ENCODE data around the gene RITA1. TPM values are rescaled to one million over a fixed set of nuclear protein-coding genes. Genes with fewer than 3 reads are reported as not detected.

The RITA1 gene
- polyA plus RNA-seq, 1 donor, result 13.8 TPM

DNA sequence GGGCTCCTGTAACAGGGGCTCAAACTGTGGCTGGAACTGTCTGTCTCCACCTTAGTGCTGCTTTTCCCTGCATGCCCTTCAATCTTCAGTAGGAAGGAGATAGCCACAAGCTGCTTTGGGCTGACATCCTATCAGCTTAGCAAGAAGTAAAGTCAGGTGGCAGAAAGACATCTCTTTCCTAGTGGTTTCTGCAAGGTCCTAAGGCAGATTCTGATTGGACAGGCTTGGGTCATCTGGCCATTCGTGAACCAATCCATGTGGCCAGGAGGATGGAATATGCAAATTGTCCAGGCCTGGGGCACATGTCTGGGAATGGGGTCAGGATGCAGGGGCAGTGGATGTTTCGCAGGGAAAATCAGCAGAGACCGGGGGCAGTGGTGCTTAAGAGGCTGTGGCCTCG, 5.2 kb downstream of the RITA1 start:
- Histone ChIP-seq H3K4me3 (ENCODE audit: low read length) (no peak overlapping the region), H3K9me3 (ENCODE audit: control insufficient read depth, low read depth, low read length) (no peaks in the 10 kb centered on the region), H3K27ac (ENCODE audit: low read length) (no peak overlapping the region), H3K27me3 (ENCODE audit: control insufficient read depth, insufficient read depth, low read length) (no peaks in the 10 kb centered on the region), H3K36me3 (ENCODE audit: control insufficient read depth, insufficient read depth, low read length) (peaks cover 28% of the 10 kb centered on the region), H3K4me1 (ENCODE audit: control insufficient read depth, insufficient read depth, low read length) (peaks cover 13% of the 10 kb centered on the region)
- WGBS (ENCODE audit: insufficient coverage, low lambda C conversion rate), result no CpG with 5 or more reads among the region's 4 CpGs
- no peak for DNase-seq

DNA sequence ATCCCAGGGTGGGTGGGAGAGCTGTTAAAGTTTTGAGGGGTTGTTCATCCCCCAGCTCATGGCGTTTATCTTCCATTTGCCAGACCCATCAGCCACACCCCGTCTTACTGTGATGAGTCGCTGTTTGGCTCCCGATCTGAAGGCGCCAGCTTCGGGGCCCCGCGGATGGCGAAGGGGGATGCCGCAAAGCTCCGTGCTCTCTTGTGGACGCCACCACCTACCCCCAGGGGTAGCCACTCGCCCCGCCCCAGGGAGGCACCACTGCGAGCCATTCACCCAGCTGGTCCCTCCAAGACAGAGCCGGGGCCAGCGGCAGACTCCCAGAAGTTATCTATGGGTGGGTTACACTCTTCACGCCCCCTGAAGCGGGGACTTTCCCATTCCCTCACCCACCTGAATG, 5.7 kb downstream of the RITA1 start:
- no peaks in the 10 kb centered on the region for H3K27me3 ChIP-seq (ENCODE audit: control insufficient read depth, insufficient read depth, low read length)
- no peaks in the 10 kb centered on the region for H3K9me3 ChIP-seq (ENCODE audit: control insufficient read depth, low read depth, low read length)
- no peak for DNase-seq
- WGBS (ENCODE audit: insufficient coverage, low lambda C conversion rate), result no CpG with 5 or more reads among the region's 19 CpGs
- no peak overlapping the region for H3K4me3 ChIP-seq (ENCODE audit: low read length)
- H3K4me1 ChIP-seq (ENCODE audit: control insufficient read depth, insufficient read depth, low read length), result peaks cover 10% of the 10 kb centered on the region
- H3K36me3 ChIP-seq (ENCODE audit: control insufficient read depth, insufficient read depth, low read length), result peaks cover 28% of the 10 kb centered on the region
- H3K27ac ChIP-seq (ENCODE audit: low read length), result no peak overlapping the region

DNA sequence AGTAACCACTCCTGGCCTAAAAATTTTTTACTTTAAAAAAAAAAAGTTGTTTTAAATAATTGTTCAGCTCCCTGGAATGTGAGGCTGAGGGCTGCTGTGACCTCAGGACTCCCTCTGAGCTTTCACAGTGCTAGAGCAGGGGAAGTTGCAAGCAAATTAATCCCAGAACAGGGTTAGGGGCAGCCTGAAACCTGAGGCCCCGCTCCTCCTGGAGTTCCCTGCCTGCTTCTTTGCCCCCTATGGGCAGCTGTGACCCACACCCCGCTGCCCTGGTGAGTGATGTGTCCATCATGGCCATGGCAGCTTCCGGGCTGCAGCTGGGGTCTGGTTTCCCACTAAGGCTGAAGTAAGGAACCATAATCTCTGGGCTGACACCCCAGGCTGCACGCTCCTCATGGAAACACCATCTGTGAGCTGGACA, 9.5 kb downstream of the RITA1 start:
- Histone ChIP-seq H3K4me3 (ENCODE audit: low read length) (no peak overlapping the region), H3K27ac (ENCODE audit: low read length) (no peak overlapping the region), H3K9me3 (ENCODE audit: control insufficient read depth, low read depth, low read length) (no peaks in the 10 kb centered on the region), H3K36me3 (ENCODE audit: control insufficient read depth, insufficient read depth, low read length) (peaks cover 21% of the 10 kb centered on the region), H3K4me1 (ENCODE audit: control insufficient read depth, insufficient read depth, low read length) (no peaks in the 10 kb centered on the region), H3K27me3 (ENCODE audit: control insufficient read depth, insufficient read depth, low read length) (no peaks in the 10 kb centered on the region)
- no peak for DNase-seq
- WGBS (ENCODE audit: insufficient coverage, low lambda C conversion rate), result no CpG with 5 or more reads among the region's 4 CpGs

DNA sequence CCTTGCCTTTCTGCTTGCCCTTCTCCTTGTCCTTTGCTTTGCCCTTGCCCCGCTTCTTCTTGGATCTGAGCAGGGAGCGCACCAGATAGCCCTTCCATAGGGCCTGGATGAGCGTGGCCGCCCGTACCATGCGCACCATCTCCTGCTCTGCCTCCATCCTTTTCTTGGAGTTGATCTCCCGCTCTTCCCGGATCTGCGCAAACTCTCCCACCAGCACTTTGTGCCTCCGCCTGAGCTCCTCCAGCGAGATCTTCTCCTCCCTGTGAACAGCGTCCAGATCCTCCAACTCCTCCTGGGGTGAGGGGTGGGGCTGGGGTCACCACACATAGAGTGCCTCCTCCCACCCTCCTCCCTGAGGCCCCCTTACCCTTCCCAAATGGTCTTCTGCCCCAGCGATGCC, 10.1 kb downstream of the RITA1 start:
- Histone ChIP-seq H3K4me1 (ENCODE audit: control insufficient read depth, insufficient read depth, low read length) (no peaks in the 10 kb centered on the region), H3K36me3 (ENCODE audit: control insufficient read depth, insufficient read depth, low read length) (peaks cover 16% of the 10 kb centered on the region), H3K27ac (ENCODE audit: low read length) (no peak overlapping the region), H3K4me3 (ENCODE audit: low read length) (no peak overlapping the region), H3K9me3 (ENCODE audit: control insufficient read depth, low read depth, low read length) (no peaks in the 10 kb centered on the region), H3K27me3 (ENCODE audit: control insufficient read depth, insufficient read depth, low read length) (no peaks in the 10 kb centered on the region)
- DNase-seq, result no peak
- WGBS (ENCODE audit: insufficient coverage, low lambda C conversion rate), result no CpG with 5 or more reads among the region's 13 CpGs

DNA sequence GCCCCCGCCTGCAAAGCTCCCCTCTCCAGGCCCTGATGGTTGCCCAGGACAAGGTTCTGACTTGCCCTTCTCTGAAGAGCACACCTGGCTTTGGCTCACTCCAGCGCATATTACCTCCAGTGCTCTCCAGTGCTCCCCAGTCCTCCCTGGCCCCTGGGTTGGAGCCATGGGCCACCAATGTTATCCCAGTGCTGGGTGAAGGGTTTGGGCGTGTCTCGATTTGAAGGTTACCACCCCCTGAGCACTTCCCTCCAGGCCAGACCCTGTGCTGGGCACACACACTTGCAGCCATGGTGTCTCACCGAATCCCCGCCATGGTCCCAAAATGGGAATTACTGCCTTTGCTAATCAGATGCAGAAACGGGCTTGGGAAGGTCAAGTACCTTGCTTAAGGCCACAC, 11.1 kb downstream of the RITA1 start:
- Histone ChIP-seq H3K27ac (ENCODE audit: low read length) (no peak overlapping the region), H3K4me1 (ENCODE audit: control insufficient read depth, insufficient read depth, low read length) (no peaks in the 10 kb centered on the region), H3K27me3 (ENCODE audit: control insufficient read depth, insufficient read depth, low read length) (no peaks in the 10 kb centered on the region), H3K36me3 (ENCODE audit: control insufficient read depth, insufficient read depth, low read length) (peaks cover 10% of the 10 kb centered on the region), H3K9me3 (ENCODE audit: control insufficient read depth, low read depth, low read length) (no peaks in the 10 kb centered on the region), H3K4me3 (ENCODE audit: low read length) (no peak overlapping the region)
- no CpG with 5 or more reads among the region's 7 CpGs for WGBS (ENCODE audit: insufficient coverage, low lambda C conversion rate)
- no peak for DNase-seq

DNA sequence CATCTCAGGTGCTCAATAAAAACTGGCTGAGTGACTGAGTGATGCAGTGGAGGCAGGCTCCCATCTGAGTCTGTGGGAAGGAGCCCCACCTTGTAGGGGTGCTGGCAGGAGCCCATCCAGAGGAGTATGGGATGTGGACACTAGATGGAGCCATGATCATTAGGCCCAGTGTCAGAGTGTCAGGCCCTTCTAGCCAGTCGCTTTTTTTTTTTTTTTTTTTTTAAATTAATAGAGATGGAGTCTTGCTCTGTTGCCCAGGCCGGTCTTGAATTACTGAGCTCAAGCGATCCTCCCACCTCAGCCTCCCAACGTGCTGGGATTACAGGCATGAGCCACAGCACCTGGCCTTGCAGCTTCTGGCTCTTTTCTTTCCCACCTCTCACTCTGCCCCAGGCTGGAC, 11.5 kb downstream of the RITA1 start:
- no peaks in the 10 kb centered on the region for H3K4me1 ChIP-seq (ENCODE audit: control insufficient read depth, insufficient read depth, low read length)
- H3K36me3 ChIP-seq (ENCODE audit: control insufficient read depth, insufficient read depth, low read length), result peaks cover 6% of the 10 kb centered on the region
- H3K27ac ChIP-seq (ENCODE audit: low read length), result no peak overlapping the region
- H3K4me3 ChIP-seq (ENCODE audit: low read length), result no peak overlapping the region
- H3K9me3 ChIP-seq (ENCODE audit: control insufficient read depth, low read depth, low read length), result no peaks in the 10 kb centered on the region
- peak; percentile 52 to 60 for DNase-seq
- WGBS (ENCODE audit: insufficient coverage, low lambda C conversion rate), result 0% methylated on average over 1 of the region's 4 CpGs
- H3K27me3 ChIP-seq (ENCODE audit: control insufficient read depth, insufficient read depth, low read length), result no peaks in the 10 kb centered on the region

DNA sequence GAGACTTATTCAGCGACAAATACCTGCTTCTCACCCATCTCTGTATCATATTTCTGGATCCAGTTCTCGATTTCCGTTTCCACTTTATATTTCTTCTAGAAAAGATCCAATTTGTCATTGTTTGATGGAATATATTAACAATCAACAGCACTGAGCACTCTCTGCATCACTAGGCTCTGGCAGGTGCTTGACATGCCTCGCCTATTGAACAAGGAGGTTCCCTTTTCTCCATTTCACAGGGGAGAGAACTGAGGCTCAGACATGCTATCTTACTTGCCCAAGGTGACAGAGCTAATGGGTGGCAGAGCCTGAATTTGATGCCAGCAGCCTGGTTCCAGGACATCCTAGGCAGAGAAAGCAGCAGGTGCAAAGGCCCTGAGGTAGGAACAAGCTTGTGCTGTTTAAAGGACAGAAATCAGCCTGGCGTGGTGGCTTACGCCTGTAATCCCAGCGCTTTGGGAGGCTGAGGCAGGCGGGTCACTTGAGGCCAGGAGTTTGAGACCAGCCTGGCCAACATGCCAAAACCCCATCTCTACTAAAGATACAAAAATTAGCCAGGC, 12.1 kb downstream of the RITA1 start:
- Histone ChIP-seq H3K36me3 (ENCODE audit: control insufficient read depth, insufficient read depth, low read length) (peaks cover 2% of the 10 kb centered on the region), H3K9me3 (ENCODE audit: control insufficient read depth, low read depth, low read length) (no peaks in the 10 kb centered on the region), H3K27me3 (ENCODE audit: control insufficient read depth, insufficient read depth, low read length) (no peaks in the 10 kb centered on the region), H3K27ac (ENCODE audit: low read length) (no peak overlapping the region), H3K4me3 (ENCODE audit: low read length) (no peak overlapping the region), H3K4me1 (ENCODE audit: control insufficient read depth, insufficient read depth, low read length) (no peaks in the 10 kb centered on the region)
- 100% methylated on average over 1 of the region's 8 CpGs for WGBS (ENCODE audit: insufficient coverage, low lambda C conversion rate)
- no peak for DNase-seq

DNA sequence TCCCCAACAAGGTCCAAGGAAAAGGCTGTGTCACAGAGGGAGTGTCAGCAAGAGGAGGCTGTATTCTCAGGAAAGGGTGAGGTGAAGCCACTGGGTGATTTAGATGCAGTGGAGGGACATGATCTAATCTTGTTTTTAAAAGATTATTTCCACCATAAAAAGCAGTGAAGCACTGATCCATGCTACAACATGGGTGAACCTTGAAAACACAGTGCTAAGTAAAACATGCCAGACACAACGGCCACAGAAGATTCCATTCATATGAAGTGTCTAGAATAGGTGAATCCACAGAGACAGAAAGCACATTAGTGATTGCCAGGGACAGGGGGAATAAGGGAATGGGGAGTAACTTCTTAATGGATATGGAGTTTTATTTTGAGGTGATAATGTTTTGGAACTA, 12.8 kb downstream of the RITA1 start:
- Histone ChIP-seq H3K27ac (ENCODE audit: low read length) (no peak overlapping the region), H3K27me3 (ENCODE audit: control insufficient read depth, insufficient read depth, low read length) (no peaks in the 10 kb centered on the region), H3K36me3 (ENCODE audit: control insufficient read depth, insufficient read depth, low read length) (no peaks in the 10 kb centered on the region), H3K4me3 (ENCODE audit: low read length) (no peak overlapping the region), H3K9me3 (ENCODE audit: control insufficient read depth, low read depth, low read length) (no peaks in the 10 kb centered on the region), H3K4me1 (ENCODE audit: control insufficient read depth, insufficient read depth, low read length) (no peaks in the 10 kb centered on the region)
- no CpG with 5 or more reads among the region's 1 CpG for WGBS (ENCODE audit: insufficient coverage, low lambda C conversion rate)
- no peak for DNase-seq

DNA sequence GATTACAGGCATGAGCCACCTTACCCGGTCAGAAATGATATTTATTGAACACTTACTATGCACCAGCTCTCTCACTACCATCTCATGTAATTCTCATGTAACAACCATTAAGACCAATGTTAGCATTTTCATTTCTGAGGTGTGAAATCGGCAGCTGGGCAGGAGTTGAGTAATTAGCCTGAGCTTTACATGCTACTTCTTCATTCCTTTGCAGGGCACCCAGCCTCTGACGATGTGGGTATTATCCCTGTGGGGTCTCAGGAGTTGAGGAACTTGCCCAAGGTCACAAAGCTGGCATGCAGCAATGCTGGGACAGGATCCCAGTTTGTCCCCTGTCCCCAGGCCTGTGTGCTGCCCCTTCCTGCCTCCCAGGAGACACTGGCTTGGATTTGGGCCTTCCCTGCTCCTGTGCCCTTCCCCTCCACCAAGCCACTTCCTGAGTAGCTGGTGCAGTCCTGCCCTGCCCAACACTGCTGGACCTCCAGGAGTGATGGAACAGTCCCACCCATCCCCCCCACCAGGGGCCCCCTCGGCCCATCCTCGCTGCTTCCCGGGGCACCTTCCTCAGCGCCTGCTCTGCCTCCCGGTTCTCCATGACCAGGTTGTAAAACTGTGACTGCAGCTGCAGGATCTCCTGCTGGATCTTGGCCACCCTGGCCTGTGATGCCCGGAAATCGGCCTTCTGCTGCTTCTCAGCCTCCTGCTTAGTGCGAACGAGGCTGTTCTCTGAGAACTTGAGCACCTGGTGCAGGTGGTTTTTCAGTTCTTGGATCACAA, 14.7 kb downstream of the RITA1 start:
- Histone ChIP-seq H3K4me3 (ENCODE audit: low read length) (no peak overlapping the region), H3K36me3 (ENCODE audit: control insufficient read depth, insufficient read depth, low read length) (no peaks in the 10 kb centered on the region), H3K4me1 (ENCODE audit: control insufficient read depth, insufficient read depth, low read length) (no peaks in the 10 kb centered on the region), H3K9me3 (ENCODE audit: control insufficient read depth, low read depth, low read length) (no peaks in the 10 kb centered on the region), H3K27ac (ENCODE audit: low read length) (no peak overlapping the region), H3K27me3 (ENCODE audit: control insufficient read depth, insufficient read depth, low read length) (no peaks in the 10 kb centered on the region)
- 80% methylated on average over 1 of the region's 12 CpGs for WGBS (ENCODE audit: insufficient coverage, low lambda C conversion rate)
- DNase-seq, result no peak

DNA sequence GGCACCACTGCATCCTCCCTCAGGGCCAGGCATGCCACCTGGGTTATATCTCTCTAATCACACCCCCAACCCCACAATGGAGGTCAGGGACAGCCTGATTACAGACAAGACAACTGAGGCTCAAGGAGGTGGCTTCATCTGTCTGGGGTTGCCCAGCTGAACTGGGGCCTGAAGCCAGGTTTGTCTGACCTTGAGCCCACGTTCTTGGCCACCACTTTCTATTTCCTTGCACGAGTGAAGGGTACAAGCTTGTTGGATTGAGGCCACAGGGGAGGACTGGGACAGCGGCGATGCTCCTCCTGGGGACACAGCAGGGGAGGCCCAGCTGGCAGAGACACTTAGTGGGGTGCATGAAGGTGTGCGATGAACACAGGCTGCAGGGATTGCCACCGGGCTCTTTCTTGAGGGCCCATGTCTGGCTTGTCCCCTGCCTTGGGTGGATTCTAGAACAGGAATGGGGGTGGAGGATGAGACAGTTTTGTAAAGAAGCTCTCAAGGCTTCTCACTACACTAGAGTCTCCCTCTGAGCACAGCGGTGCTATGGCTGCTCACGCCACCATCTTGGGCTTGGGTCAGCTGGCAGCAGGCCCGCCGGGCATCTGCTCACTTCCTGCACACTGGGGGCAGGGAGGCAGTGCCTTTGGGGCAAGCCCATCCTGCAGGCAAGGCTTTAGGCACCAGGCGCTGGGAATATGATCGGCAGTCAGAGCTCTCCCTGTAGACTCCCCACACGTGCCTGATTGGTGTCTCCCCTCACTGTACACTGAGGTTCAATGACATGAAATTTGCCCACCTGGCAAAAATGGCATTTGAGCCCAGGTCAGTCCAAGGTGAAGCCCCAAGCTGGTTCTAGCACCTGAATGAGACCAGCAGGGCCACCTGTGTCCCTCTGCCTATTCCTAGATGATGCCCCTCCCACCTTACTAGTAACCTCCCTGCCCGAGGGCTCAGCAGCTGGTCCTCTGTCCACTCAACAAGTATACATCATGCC, 16.0 kb downstream of the RITA1 start:
- H3K9me3 ChIP-seq (ENCODE audit: control insufficient read depth, low read depth, low read length), result no peaks in the 10 kb centered on the region
- H3K4me3 ChIP-seq (ENCODE audit: low read length), result no peak overlapping the region
- H3K4me1 ChIP-seq (ENCODE audit: control insufficient read depth, insufficient read depth, low read length), result no peaks in the 10 kb centered on the region
- no peak overlapping the region for H3K27ac ChIP-seq (ENCODE audit: low read length)
- no peaks in the 10 kb centered on the region for H3K36me3 ChIP-seq (ENCODE audit: control insufficient read depth, insufficient read depth, low read length)
- H3K27me3 ChIP-seq (ENCODE audit: control insufficient read depth, insufficient read depth, low read length), result no peaks in the 10 kb centered on the region
- DNase-seq, result no peak
- WGBS (ENCODE audit: insufficient coverage, low lambda C conversion rate), result no CpG with 5 or more reads among the region's 14 CpGs
